Epithelial cell of prostate (primary cell): ENCODE measurements around the gene EID1.
A peak's percentile ranks its signal among the peaks of the same experiment; 100 is the strongest.
"Not testable (repeated sequence)": the region's sequence is repeated elsewhere in the genome, so short reads cannot be mapped to it uniquely, and the experiment has no call there.

Source experiments
- DNase-seq: peaks from one replicate; pipeline ENCODE4 v3.0.0-alpha.2; 2011; ENCODE audit warnings: low read depth, low spot score
- H3K27ac ChIP-seq: fragments of 450-650 bp; 2 replicates; pipeline ENCODE4 v1.5.1; 2017; ENCODE audit warnings: mild to moderate bottlenecking

Gene EID1

GRCh38 chr15:48905216-48905615 lies 27.3 kb downstream of the EID1 start:
- DNase-seq, result no peak
- no peak overlapping the region for H3K27ac ChIP-seq

DNA sequence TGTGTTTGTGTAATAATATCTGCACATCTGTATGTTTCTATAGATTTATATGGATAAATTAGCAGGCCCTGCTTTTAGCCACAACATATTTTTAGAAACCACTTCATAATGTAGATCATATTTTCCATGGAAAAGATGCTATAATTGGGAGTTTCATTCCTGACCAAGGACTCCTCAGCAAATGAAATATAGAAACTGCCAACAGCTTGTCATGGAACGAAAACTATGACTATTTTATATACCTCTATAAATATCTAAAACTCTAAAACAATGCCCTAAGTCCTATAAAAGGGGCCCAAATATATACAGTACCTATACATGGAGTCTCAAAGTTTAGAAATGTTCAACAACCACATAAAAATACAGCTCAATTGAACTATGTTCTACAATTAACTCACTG lies 27.9 kb downstream of the EID1 start:
- no peak for DNase-seq
- no peak overlapping the region for H3K27ac ChIP-seq

DNA sequence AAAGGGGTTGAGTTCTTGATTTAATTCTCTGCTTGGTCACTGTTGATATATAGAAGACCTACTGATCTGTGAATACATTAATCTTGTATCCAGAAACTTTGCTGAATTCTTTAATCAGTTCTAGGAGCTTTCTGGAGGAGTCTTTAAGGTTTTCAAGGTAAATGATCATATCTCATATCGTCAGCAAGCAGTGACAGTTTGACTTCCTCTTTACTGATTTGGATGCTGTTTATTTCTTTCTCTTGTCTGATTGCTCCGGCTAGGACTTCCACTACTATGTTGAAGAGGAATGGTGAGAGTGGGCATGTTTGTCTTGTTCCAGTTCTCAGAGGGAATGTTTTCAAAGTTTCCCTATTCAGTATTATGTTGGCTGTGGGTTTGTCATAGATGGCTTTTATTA lies 31.4 kb downstream of the EID1 start:
- DNase-seq, H3K27ac ChIP-seq: not testable (repeated sequence)

DNA sequence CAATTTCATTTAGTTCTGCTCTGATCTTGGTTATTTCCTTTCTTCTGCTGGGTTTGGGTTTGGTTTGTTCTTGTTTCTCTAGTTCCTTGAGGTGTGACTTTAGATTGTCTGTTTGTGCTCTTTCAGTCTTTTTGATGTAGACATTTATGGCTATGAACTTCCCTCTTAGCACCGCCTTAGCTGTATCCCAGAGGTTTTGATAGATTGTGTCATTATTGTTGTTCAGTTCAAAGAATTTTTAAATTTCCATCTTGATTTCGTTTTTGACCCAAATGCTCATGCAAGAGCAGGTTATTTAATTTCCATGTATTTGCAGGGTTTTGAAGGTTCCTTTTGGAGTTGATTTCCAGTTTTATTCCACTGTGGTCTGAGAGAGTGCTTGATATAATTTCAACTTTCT lies 32.6 kb downstream of the EID1 start:
- not testable (repeated sequence) for H3K27ac ChIP-seq, DNase-seq

- no peak for DNase-seq
- no peak overlapping the region for H3K27ac ChIP-seq
Observed at GRCh38 chr15:48913141-48913540, 35.2 kb downstream of the EID1 start.

GRCh38 chr15:48914717-48915116 lies 36.8 kb downstream of the EID1 start:
- no peak overlapping the region for H3K27ac ChIP-seq
- no peak for DNase-seq

- no peak for DNase-seq
- H3K27ac ChIP-seq, result no peak overlapping the region
Observed at GRCh38 chr15:48915861-48916260, 37.9 kb downstream of the EID1 start.

DNA sequence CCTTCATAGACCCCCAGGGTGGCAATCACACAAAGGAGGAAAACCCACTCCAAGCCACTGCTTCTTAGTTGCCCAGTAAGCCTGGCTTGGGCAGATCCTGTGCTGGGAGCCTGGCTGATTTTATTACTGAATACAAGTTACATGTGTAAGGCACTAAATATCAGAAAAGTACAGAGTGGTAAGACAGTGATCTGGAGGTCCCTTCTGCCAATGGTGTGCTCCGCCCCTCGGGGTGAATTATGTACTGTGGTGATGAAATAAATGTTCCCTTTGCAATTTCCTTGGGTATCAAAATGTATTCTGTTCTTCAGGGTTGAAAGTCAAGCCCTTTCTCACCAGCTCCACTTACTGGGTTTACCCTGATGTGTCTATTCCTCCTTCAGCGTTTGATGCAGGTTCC lies 38.8 kb downstream of the EID1 start:
- DNase-seq, result no peak
- H3K27ac ChIP-seq, result no peak overlapping the region

- no peak overlapping the region for H3K27ac ChIP-seq
- DNase-seq, result no peak
Observed at GRCh38 chr15:48922046-48922445, 44.1 kb downstream of the EID1 start.

GRCh38 chr15:48924528-48925393 lies 46.8 kb downstream of the EID1 start:
- no peak for DNase-seq
- H3K27ac ChIP-seq, result no peak overlapping the region

- peak; percentile 73 for DNase-seq
Observed at GRCh38 chr15:48925714-48926223, 47.8 kb downstream of the EID1 start.

DNA sequence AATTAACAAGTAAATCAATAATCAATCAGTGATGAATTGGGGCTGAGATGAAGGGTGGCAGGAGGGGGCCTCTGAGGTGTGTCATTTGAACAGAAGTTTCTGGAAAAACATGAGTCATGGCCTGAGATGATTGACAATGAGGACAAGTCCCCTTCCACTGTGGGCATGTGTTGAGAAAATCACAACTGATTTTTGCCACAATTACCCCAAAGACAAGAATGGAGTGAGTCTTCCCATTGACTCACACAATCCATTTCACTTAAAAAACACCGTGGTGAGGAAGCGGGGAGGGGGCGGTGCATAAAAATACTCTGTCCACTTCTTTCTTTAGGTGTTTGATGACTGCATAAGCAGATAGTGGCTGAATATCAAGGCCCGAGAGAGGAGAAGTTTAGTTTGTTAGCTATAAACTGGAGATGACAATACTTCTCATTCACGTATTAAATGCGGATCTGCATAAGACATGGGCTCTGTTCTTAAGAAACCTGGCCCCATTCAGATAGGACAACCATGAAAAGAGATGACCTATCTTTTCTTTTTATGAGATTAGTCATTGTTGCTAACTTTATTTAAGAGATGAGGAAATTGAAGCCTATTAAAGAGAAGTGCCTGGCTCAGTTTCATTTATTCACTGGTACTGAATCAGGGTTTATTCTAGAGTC lies 51.1 kb downstream of the EID1 start:
- peak overlapping the region; percentile 45 for H3K27ac ChIP-seq

More at GRCh38 chr15:48925714-48926223, 47.8 kb downstream of the EID1 start:
- peak overlapping the region; percentile 64 for H3K27ac ChIP-seq

DNA sequence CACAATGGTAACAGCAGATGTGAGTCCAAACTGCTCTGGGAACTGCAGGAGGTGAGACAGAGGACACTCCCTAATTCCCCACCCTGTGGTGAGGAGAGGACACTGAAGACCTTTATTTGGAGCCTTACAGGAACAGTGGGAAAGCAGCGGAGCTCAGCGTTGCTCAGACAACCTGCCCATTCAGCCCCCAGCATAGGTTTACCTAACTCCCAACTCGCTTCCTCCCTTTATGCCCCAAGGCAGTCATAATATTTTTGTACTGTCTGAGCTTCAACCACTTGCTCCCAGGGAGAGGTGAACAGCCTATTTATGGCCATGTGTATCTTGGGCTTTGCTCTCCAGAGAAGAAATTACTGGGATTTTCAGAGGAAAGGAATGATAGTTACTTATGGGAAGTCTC lies 51.7 kb downstream of the EID1 start:
- peak overlapping the region; percentile 45 for H3K27ac ChIP-seq
- no peak for DNase-seq

More for the DNA sequence above, 51.1 kb downstream of the EID1 start:
- no peak for DNase-seq
